A549 (cell line): ENCODE measurements around the gene CELF2. TPM values are rescaled to one million over a fixed set of nuclear protein-coding genes. Genes with fewer than 3 reads are reported as not detected.

Source experiments
- ATAC-seq, 2 experiments: fragments of 200-7000 bp in 1 of 2; fragments of >200 bp in 1 of 2; cut with Nextera tagmentation in 1 of 2; cut with Tn5 transposase in 1 of 2; 3 replicates each; pipeline versions ENCODE4 v1.8.0 to v1.9.1; 2018 to 2020; ENCODE audit warnings: mild to moderate bottlenecking in 1 of 2, moderate library complexity in 1 of 2
- CTCF ChIA-PET: fragments of 300-600 bp; sonication (Branson Sonifier 250); formaldehyde crosslinking; extraction: SDS; loops from one replicate; lab custom pipeline; 2021; ENCODE audit warnings: antibody characterized with exemption, inconsistent platforms; lab: Yijun Ruan, JAX
- POLR2A ChIA-PET: fragments of 350-600 bp; formaldehyde crosslinking; extraction: SDS; loops from one replicate; lab custom pipeline; 2021; ENCODE audit warnings: antibody characterized with exemption, inconsistent platforms; lab: Yijun Ruan, JAX
- DNase-seq, 2 experiments: peaks; one replicate each; pipeline versions ENCODE4 v3.0.0 to v3.0.0-alpha.2; 2011 to 2016; ENCODE audit warnings: low read depth in 1 of 2, low spot score in 1 of 2
- FAIRE-seq: peaks from 2 replicates; lab custom pipeline; 2011; peaks lifted over from hg19 to GRCh38; lab: Jason Lieb, UNC
- H3K27ac ChIP-seq, 2 experiments: fragments of >200 bp; sonication (Bioruptor Twin); formaldehyde crosslinking; 3 replicates each; pipeline ENCODE4 v1.5.1; 2016 to 2017
- H3K4me1 ChIP-seq: fragments of >200 bp; sonication (Bioruptor Twin); formaldehyde crosslinking; 3 replicates; pipeline ENCODE4 v1.6.1; 2016
- H3K4me2 ChIP-seq: fragments of >200 bp; sonication (Bioruptor Twin); formaldehyde crosslinking; 3 replicates; pipeline ENCODE4 v1.6.1; 2016
- H3K4me3 ChIP-seq: fragments of >200 bp; sonication (Bioruptor Twin); formaldehyde crosslinking; 3 replicates; pipeline ENCODE4 v1.5.1; 2016
- H3K9me3 ChIP-seq: fragments of >200 bp; sonication (Bioruptor Twin); formaldehyde crosslinking; 3 replicates; pipeline ENCODE4 v1.6.1; 2016
- BHLHE40 ChIP-seq: IDR thresholded peaks from 2 replicates; pipeline ENCODE4 v1.6.1; 2012; ENCODE audit warnings: low read depth, low read length, inconsistent platforms
- CBX2 ChIP-seq: fragments of 200-600 bp; sonication (generic); IDR thresholded peaks from 2 replicates; pipeline ENCODE4 v1.6.1; 2016; ENCODE audit warnings: low read depth, mild to moderate bottlenecking, borderline replicate concordance
- ELK1 ChIP-seq: fragments of 150-350 bp; IDR thresholded peaks from 2 replicates; pipeline ENCODE4 v1.6.1; 2014; ENCODE audit warnings: low read depth, mild to moderate bottlenecking, low read length
- ESRRA ChIP-seq: fragments of 150-350 bp; IDR thresholded peaks from 2 replicates; pipeline ENCODE4 v1.6.1; 2014; ENCODE audit warnings: mild to moderate bottlenecking, low read length, borderline replicate concordance
- FOSB ChIP-seq: fragments of 250-450 bp; sonication (Bioruptor Pico); IDR thresholded peaks from 2 replicates; pipeline ENCODE4 v1.5.0; 2020; ENCODE audit warnings: mild to moderate bottlenecking, moderate library complexity
- FOXS1 ChIP-seq: fragments of 250-450 bp; sonication (Bioruptor Pico); IDR thresholded peaks from 2 replicates; pipeline ENCODE4 v1.5.0; 2020; ENCODE audit warnings: mild to moderate bottlenecking, moderate library complexity
- HEYL ChIP-seq: fragments of 250-450 bp; sonication (Bioruptor Pico); IDR thresholded peaks from 2 replicates; pipeline ENCODE4 v1.8.0; 2021; ENCODE audit warnings: mild to moderate bottlenecking, moderate library complexity
- HOXB13 ChIP-seq: fragments of 250-450 bp; sonication (Bioruptor Pico); IDR thresholded peaks from 2 replicates; pipeline ENCODE4 v1.5.0; 2020; ENCODE audit warnings: low read depth, mild to moderate bottlenecking, moderate library complexity
- JUN ChIP-seq, 2 experiments: fragments of >200 bp; sonication (Bioruptor Twin); formaldehyde crosslinking; IDR thresholded peaks; 2 replicates in 1 of 2; 3 replicates in 1 of 2; pipeline ENCODE4 v1.6.1; 2016 to 2017
- JUNB ChIP-seq: fragments of >200 bp; sonication (Bioruptor Twin); formaldehyde crosslinking; IDR thresholded peaks from 2 replicates; pipeline ENCODE4 v1.6.1; 2016
- KDM5A ChIP-seq: fragments of 200-600 bp; sonication (generic); IDR thresholded peaks from 2 replicates; pipeline ENCODE4 v1.6.1; 2016; ENCODE audit warnings: antibody characterized with exemption, mild to moderate bottlenecking
- NFE2L2 ChIP-seq: fragments of 150-350 bp; conservative IDR thresholded peaks from 2 replicates; pipeline ENCODE4 v1.6.1; 2014; ENCODE audit warnings: low read length
- NPAS2 ChIP-seq: fragments of 250-450 bp; sonication (Bioruptor Pico); IDR thresholded peaks from 2 replicates; pipeline ENCODE4 v1.8.0; 2022; ENCODE audit warnings: mild to moderate bottlenecking, moderate library complexity, borderline replicate concordance
- RFX5 ChIP-seq: fragments of 450-650 bp; IDR thresholded peaks from 2 replicates; pipeline ENCODE4 v1.7.1; 2014; ENCODE audit warnings: antibody characterized with exemption, mild to moderate bottlenecking, moderate library complexity
- ZC3H11A ChIP-seq: fragments of 450-650 bp; IDR thresholded peaks from 2 replicates; pipeline ENCODE4 v1.6.1; 2014; ENCODE audit warnings: antibody characterized with exemption, mild to moderate bottlenecking
- WGBS: methylation state at CpG from one replicate; pipeline ENCODE4 v1.1.6; 2017; ENCODE audit errors: missing lambda C conversion rate; 5-methylcytosine and 5-hydroxymethylcytosine counted together
- polyA plus RNA-seq, 4 experiments: library from polyadenylated mRNA; depleted of rRNA in 3 of 4; stranded (reverse); fragments of >200 nt; fragmentation: RNase III in 1 of 4; extraction: RNeasy Plus Mini Kit Qiagen cat#74134 plus additional on column Dnase treatment in 1 of 4; gene quantifications; 2 replicates in 3 of 4; 3 replicates in 1 of 4; pipeline ENCODE4 v1.2.3, GENCODE V29; 2011 to 2017
- TF ChIP-seq, protein P1 (sequence below): fragments of 200-600 bp; sonication (generic); IDR thresholded peaks from 2 replicates; pipeline ENCODE4 v1.6.1; 2016; ENCODE audit warnings: antibody characterized with exemption, mild to moderate bottlenecking, moderate library complexity
- TF ChIP-seq, protein P2 (sequence below): IDR thresholded peaks from 2 replicates; pipeline ENCODE4 v1.6.1; 2012

CELF2 gene
- polyA plus RNA-seq, 2 of the 4 experiments (the other 2 are of a cell fraction) = 0.01 to 0.03 TPM

GRCh38 chr10:11290156-11290890 is 272.7 kb downstream of the CELF2 start (continued):
- TF ChIP-seq, protein P1, sequence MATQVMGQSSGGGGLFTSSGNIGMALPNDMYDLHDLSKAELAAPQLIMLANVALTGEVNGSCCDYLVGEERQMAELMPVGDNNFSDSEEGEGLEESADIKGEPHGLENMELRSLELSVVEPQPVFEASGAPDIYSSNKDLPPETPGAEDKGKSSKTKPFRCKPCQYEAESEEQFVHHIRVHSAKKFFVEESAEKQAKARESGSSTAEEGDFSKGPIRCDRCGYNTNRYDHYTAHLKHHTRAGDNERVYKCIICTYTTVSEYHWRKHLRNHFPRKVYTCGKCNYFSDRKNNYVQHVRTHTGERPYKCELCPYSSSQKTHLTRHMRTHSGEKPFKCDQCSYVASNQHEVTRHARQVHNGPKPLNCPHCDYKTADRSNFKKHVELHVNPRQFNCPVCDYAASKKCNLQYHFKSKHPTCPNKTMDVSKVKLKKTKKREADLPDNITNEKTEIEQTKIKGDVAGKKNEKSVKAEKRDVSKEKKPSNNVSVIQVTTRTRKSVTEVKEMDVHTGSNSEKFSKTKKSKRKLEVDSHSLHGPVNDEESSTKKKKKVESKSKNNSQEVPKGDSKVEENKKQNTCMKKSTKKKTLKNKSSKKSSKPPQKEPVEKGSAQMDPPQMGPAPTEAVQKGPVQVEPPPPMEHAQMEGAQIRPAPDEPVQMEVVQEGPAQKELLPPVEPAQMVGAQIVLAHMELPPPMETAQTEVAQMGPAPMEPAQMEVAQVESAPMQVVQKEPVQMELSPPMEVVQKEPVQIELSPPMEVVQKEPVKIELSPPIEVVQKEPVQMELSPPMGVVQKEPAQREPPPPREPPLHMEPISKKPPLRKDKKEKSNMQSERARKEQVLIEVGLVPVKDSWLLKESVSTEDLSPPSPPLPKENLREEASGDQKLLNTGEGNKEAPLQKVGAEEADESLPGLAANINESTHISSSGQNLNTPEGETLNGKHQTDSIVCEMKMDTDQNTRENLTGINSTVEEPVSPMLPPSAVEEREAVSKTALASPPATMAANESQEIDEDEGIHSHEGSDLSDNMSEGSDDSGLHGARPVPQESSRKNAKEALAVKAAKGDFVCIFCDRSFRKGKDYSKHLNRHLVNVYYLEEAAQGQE = no peak

GRCh38 chr10:11292576-11293302 is 275.1 kb downstream of the CELF2 start:
- Histone ChIP-seq H3K4me3 (no peak overlapping the region), H3K4me1 (no peaks in the 10 kb centered on the region), H3K27ac (no peak overlapping the region), H3K4me2 (no peak overlapping the region), H3K9me3 (no peaks in the 10 kb centered on the region)
- FAIRE-seq (no peak), ATAC-seq (no peak), DNase-seq (no peak)
- TF ChIP-seq, protein P2, sequence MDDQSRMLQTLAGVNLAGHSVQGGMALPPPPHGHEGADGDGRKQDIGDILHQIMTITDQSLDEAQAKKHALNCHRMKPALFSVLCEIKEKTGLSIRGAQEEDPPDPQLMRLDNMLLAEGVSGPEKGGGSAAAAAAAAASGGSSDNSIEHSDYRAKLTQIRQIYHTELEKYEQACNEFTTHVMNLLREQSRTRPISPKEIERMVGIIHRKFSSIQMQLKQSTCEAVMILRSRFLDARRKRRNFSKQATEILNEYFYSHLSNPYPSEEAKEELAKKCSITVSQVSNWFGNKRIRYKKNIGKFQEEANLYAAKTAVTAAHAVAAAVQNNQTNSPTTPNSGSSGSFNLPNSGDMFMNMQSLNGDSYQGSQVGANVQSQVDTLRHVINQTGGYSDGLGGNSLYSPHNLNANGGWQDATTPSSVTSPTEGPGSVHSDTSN = no peak
- TF ChIP-seq FOXS1 (CRISPR knock-in tag) = no peak
- TF ChIP-seq JUNB = no peak
- TF ChIP-seq ESRRA = no peak
- TF ChIP-seq ELK1 = no peak
- no peak for TF ChIP-seq RFX5
- TF ChIP-seq KDM5A = no peak
- no peak for TF ChIP-seq HEYL (CRISPR knock-in tag)
- no peak for TF ChIP-seq NPAS2 (CRISPR knock-in tag)
- no peak for TF ChIP-seq NFE2L2
- TF ChIP-seq CBX2 = no peak
- TF ChIP-seq ZC3H11A = no peak
- TF ChIP-seq FOSB (CRISPR knock-in tag) = no peak
- no peak for TF ChIP-seq HOXB13 (CRISPR knock-in tag)
- ChIA-PET CTCF (no interaction called here), POLR2A (no interaction called here)
- WGBS = 31% methylated on average over 14 of the region's 14 CpGs

DNA sequence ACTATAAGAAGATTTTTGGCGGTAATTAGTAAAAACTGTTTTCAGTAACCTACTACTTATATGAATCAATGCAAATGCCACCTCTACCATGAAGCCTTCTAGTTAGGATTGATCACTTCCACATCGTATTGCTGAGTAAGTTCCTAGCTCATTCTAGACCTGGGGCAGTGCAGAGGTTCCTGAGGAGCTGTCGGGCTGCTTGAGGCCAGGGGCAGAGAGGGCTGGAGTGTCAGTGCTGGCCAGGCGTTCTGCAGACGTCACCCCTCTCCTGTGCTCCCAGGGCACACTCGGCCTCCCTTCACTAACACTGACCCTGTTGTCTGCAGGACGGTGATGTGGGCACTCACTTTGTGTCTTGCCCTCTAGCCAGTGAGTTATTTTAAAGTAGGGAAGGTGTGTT is 275.7 kb downstream of the CELF2 start:
- ATAC-seq (no peak), FAIRE-seq (no peak), DNase-seq (no peak)
- Histone ChIP-seq H3K9me3 (no peaks in the 10 kb centered on the region), H3K4me2 (no peak overlapping the region), H3K4me1 (no peaks in the 10 kb centered on the region), H3K4me3 (no peak overlapping the region)
- POLR2A ChIA-PET = no interaction called here
- CTCF ChIA-PET = no interaction called here
- no peak for TF ChIP-seq ESRRA
- TF ChIP-seq JUN (IDR thresholded peaks at IDR 0.05) = no peak
- TF ChIP-seq BHLHE40 = no peak
- TF ChIP-seq, all 56 proteins: peak for 0
- H3K27ac ChIP-seq = no peak overlapping the region
- WGBS = 27% methylated on average over 7 of the region's 7 CpGs
